Measurements from ENCODE around the gene TMEM106C.

DNA sequence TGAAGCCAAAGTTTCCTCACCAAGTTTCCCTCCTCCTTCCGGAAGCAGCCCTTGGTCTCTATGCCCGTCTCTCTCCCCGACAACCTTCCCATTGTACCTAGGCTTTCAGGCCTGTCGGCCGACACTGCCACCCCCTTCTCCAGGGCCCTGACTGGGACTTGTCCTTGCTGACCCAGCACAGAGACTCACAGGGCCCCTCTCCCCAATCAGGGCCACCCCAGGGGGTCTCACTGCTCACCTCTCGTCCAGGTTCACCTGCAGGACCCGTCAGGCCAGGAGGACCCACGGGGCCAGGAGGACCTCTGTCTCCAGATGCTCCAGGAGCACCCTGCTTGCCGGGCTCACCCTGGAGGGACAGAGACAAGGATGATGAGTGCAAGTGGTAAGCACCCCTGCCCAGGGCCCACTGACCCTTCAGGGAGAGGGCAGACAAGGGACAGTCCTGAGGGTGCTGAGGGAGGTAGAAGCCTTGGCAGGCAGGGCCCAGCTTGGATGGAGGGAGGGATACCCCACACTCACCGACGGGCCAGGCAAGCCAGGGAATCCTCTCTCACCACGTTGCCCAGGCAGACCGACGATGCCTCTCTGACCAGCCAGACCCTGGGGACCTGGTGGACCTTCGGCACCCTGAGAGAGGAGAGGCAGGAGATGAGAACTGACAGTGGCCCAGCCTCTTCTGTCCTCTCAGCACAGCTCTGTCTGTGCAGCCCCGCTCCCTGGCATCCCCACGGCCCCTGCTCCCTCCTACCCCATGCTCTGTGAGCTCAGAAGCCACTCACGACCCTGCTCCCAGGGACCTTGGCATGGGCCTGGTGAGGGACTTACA lies 14.6 kb downstream of the TMEM106C start:
- TF ChIP-seq, protein P1, sequence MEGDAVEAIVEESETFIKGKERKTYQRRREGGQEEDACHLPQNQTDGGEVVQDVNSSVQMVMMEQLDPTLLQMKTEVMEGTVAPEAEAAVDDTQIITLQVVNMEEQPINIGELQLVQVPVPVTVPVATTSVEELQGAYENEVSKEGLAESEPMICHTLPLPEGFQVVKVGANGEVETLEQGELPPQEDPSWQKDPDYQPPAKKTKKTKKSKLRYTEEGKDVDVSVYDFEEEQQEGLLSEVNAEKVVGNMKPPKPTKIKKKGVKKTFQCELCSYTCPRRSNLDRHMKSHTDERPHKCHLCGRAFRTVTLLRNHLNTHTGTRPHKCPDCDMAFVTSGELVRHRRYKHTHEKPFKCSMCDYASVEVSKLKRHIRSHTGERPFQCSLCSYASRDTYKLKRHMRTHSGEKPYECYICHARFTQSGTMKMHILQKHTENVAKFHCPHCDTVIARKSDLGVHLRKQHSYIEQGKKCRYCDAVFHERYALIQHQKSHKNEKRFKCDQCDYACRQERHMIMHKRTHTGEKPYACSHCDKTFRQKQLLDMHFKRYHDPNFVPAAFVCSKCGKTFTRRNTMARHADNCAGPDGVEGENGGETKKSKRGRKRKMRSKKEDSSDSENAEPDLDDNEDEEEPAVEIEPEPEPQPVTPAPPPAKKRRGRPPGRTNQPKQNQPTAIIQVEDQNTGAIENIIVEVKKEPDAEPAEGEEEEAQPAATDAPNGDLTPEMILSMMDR (IDR thresholded peaks at IDR 0.05) = no peak
- no peak for TF ChIP-seq POLR2A (IDR thresholded peaks at IDR 0.05)

Measured in adrenal gland (tissue), 5 donors.